Ishikawa (cell line): ENCODE measurements around the gene SLC4A9.

Experiments
- CEBPB ChIP-seq: IDR thresholded peaks from 2 replicates; pipeline ENCODE4 v1.6.1; 2012
- EP300 ChIP-seq: IDR thresholded peaks from 2 replicates; pipeline ENCODE4 v1.6.1; 2012; ENCODE audit warnings: borderline replicate concordance
- MAX ChIP-seq: IDR thresholded peaks from 2 replicates; pipeline ENCODE4 v1.6.1; 2012
- NFIC ChIP-seq: IDR thresholded peaks from 2 replicates; pipeline ENCODE4 v1.6.1; 2012
- RAD21 ChIP-seq: IDR thresholded peaks from 2 replicates; pipeline ENCODE4 v1.6.1; 2012; ENCODE audit warnings: low read depth
- TAF1 ChIP-seq: IDR thresholded peaks from 2 replicates; pipeline ENCODE4 v1.6.1; 2012; ENCODE audit warnings: low read depth, mild to moderate bottlenecking
- TEAD4 ChIP-seq: IDR thresholded peaks from 2 replicates; pipeline ENCODE4 v1.6.1; 2012
- ZBTB7A ChIP-seq: IDR thresholded peaks from 2 replicates; pipeline ENCODE4 v1.6.1; 2012; ENCODE audit warnings: low read depth

- TF ChIP-seq CEBPB (no peak), NFIC (no peak), MAX (no peak), TEAD4 (no peak), RAD21 (no peak), TAF1 (no peak), ZBTB7A (no peak), EP300 (no peak)
Observed at GRCh38 chr5:140398379-140398811, 38.4 kb downstream of the SLC4A9 start.
